HEK293 (cell line): Measurements from ENCODE around the gene CABCOCO1.

Source experiments
- CTCF ChIA-PET: fragments of 350-600 bp; formaldehyde crosslinking; extraction: SDS; loops from one replicate; lab custom pipeline; 2021; ENCODE audit warnings: antibody characterized with exemption; lab: Yijun Ruan, JAX
- POLR2A ChIA-PET: fragments of 300-600 bp; formaldehyde crosslinking; extraction: SDS; loops from one replicate; lab custom pipeline; 2020; ENCODE audit warnings: antibody characterized with exemption, inconsistent platforms; lab: Yijun Ruan, JAX
- H3K27ac ChIP-seq: fragments of 200-500 bp; sonication (Bioruptor generic); 2 replicates; pipeline ENCODE4 v1.5.1; 2014; ENCODE audit warnings: low read depth, low read length, control low read depth, inconsistent platforms; ENCODE audit errors: extremely low read depth
- H3K36me3 ChIP-seq, 2 experiments: fragments of 200-500 bp in 1 of 2; sonication (Bioruptor generic) in 1 of 2; 1 replicate in 1 of 2; 2 replicates in 1 of 2; pipeline ENCODE4 v1.5.1; 2014 to 2017; ENCODE audit warnings: inconsistent platforms in 2 of 2, low read length in 2 of 2; ENCODE audit not compliant: control insufficient read depth in 2 of 2, insufficient read depth in 1 of 2
- H3K4me1 ChIP-seq: fragments of 200-500 bp; sonication (Bioruptor generic); 2 replicates; pipeline ENCODE4 v1.5.1; 2014; ENCODE audit warnings: mild to moderate bottlenecking, low read length, inconsistent platforms; ENCODE audit not compliant: control insufficient read depth, insufficient read depth
- H3K4me3 ChIP-seq: 2 replicates; pipeline ENCODE4 v1.5.1; 2011; ENCODE audit warnings: low read depth, mild to moderate bottlenecking, control low read depth, low read length, moderate library complexity
- H3K9me3 ChIP-seq: fragments of 200-500 bp; sonication (Bioruptor generic); 2 replicates; pipeline ENCODE4 v1.5.1; 2014; ENCODE audit warnings: low read depth, low read length, inconsistent platforms; ENCODE audit not compliant: control insufficient read depth, insufficient read depth
- KLF1 ChIP-seq: fragments of 450-650 bp; formaldehyde crosslinking; IDR thresholded peaks from 2 replicates; pipeline ENCODE4 v1.5.1; 2016; ENCODE audit warnings: missing biosample characterization, missing genetic modification characterization
- KLF16 ChIP-seq: fragments of 450-650 bp; formaldehyde crosslinking; IDR thresholded peaks from 2 replicates; pipeline ENCODE4 v1.5.1; 2017; ENCODE audit warnings: missing biosample characterization, missing genetic modification characterization
- MYNN ChIP-seq: fragments of 450-650 bp; formaldehyde crosslinking; IDR thresholded peaks from 2 replicates; pipeline ENCODE4 v1.5.1; 2016; ENCODE audit warnings: missing biosample characterization, missing genetic modification characterization, borderline replicate concordance
- SP2 ChIP-seq: fragments of 450-650 bp; formaldehyde crosslinking; IDR thresholded peaks from 2 replicates; pipeline ENCODE4 v1.5.1; 2016; ENCODE audit warnings: missing biosample characterization, missing genetic modification characterization
- SP7 ChIP-seq: fragments of 450-650 bp; formaldehyde crosslinking; IDR thresholded peaks from 2 replicates; pipeline ENCODE4 v1.5.1; 2016; ENCODE audit warnings: missing biosample characterization, missing genetic modification characterization
- ZBTB20 ChIP-seq: fragments of 450-650 bp; formaldehyde crosslinking; IDR thresholded peaks from 2 replicates; pipeline ENCODE4 v1.5.1; 2016; ENCODE audit warnings: missing biosample characterization, missing genetic modification characterization
- ZIC2 ChIP-seq: fragments of 450-650 bp; formaldehyde crosslinking; IDR thresholded peaks from 2 replicates; pipeline ENCODE4 v1.5.1; 2016; ENCODE audit warnings: missing biosample characterization, missing genetic modification characterization
- ZNF112 ChIP-seq: fragments of 450-650 bp; formaldehyde crosslinking; IDR thresholded peaks from 2 replicates; pipeline ENCODE4 v1.5.0; 2017; ENCODE audit warnings: missing biosample characterization, missing genetic modification characterization
- ZNF239 ChIP-seq: fragments of 450-650 bp; formaldehyde crosslinking; IDR thresholded peaks from 2 replicates; pipeline ENCODE4 v1.5.1; 2016; ENCODE audit warnings: missing biosample characterization, missing genetic modification characterization
- ZNF248 ChIP-seq: fragments of 450-650 bp; formaldehyde crosslinking; IDR thresholded peaks from 2 replicates; pipeline ENCODE4 v1.5.1; 2017; ENCODE audit warnings: missing biosample characterization, missing genetic modification characterization
- ZNF324 ChIP-seq: fragments of 450-650 bp; formaldehyde crosslinking; IDR thresholded peaks from 2 replicates; pipeline ENCODE4 v1.5.1; 2016; ENCODE audit warnings: missing biosample characterization, missing genetic modification characterization
- ZNF354C ChIP-seq: fragments of 450-650 bp; formaldehyde crosslinking; IDR thresholded peaks from 2 replicates; pipeline ENCODE4 v1.5.1; 2016; ENCODE audit warnings: missing biosample characterization, missing genetic modification characterization, low read depth, borderline replicate concordance
- ZNF514 ChIP-seq: fragments of 450-650 bp; formaldehyde crosslinking; IDR thresholded peaks from 2 replicates; pipeline ENCODE4 v1.5.1; 2016; ENCODE audit warnings: missing biosample characterization, missing genetic modification characterization
- ZNF623 ChIP-seq: fragments of 450-650 bp; formaldehyde crosslinking; IDR thresholded peaks from 2 replicates; pipeline ENCODE4 v1.5.1; 2016; ENCODE audit warnings: missing biosample characterization, missing genetic modification characterization
- ZNF664 ChIP-seq: fragments of 450-650 bp; formaldehyde crosslinking; IDR thresholded peaks from 2 replicates; pipeline ENCODE4 v1.5.1; 2016; ENCODE audit warnings: missing biosample characterization, missing genetic modification characterization
- TF ChIP-seq, protein P1 (sequence below): fragments of 450-650 bp; formaldehyde crosslinking; IDR thresholded peaks from 2 replicates; pipeline ENCODE4 v1.5.1; 2016; ENCODE audit warnings: missing biosample characterization, missing genetic modification characterization
- TF ChIP-seq, protein P2 (sequence below): fragments of 450-650 bp; formaldehyde crosslinking; IDR thresholded peaks from 2 replicates; pipeline ENCODE4 v1.5.1; 2016; ENCODE audit warnings: missing biosample characterization, missing genetic modification characterization
- TF ChIP-seq, protein P3 (sequence below): fragments of 450-650 bp; formaldehyde crosslinking; IDR thresholded peaks from 2 replicates; pipeline ENCODE4 v1.5.1; 2017; ENCODE audit warnings: missing biosample characterization, missing genetic modification characterization
- TF ChIP-seq, protein P4 (sequence below): fragments of 450-650 bp; formaldehyde crosslinking; optimal IDR thresholded peaks from 2 replicates; pipeline ENCODE3; 2016; ENCODE audit warnings: missing biosample characterization, mild to moderate bottlenecking, missing genetic modification characterization
- TF ChIP-seq, protein P5 (sequence below): fragments of 450-650 bp; formaldehyde crosslinking; conservative IDR thresholded peaks from 2 replicates; pipeline ENCODE4 v1.5.1; 2016; ENCODE audit warnings: low read depth, missing biosample characterization, missing genetic modification characterization

The CABCOCO1 gene

DNA sequence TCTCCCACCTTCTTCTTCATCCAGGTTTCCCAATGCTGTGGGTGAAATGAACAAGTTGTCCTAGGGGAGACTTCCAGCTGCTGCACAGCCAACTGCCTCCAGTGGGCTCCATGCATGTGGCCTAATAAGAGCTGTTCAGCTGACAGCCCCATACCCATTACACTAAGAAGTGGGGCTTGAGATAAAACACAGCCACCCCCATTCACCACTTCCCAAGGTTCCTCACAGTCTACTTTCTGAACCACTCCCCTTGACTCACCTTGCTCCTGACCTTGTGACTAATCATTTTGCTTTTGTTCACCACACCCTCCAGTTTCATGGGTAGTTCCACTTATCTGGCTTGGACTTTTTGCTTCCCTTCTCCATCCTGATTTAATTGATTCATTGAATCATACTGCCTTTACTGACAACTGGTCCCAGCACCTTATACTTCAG is 119.3 kb downstream of the CABCOCO1 start:
- H3K36me3 ChIP-seq: no peaks in the 10 kb centered on the region
- ChIA-PET CTCF (no interaction called here), POLR2A (no interaction called here)
- H3K4me3 ChIP-seq: no peak overlapping the region
- peak; percentile 35; the same call in 1 of the 2 replicates for TF ChIP-seq KLF1 (tag by site-specific recombination)
- no peak for TF ChIP-seq ZNF354C (tag by site-specific recombination)
- no peak for TF ChIP-seq ZNF248 (tag by site-specific recombination)
- no peaks in the 10 kb centered on the region for H3K9me3 ChIP-seq
- no peaks in the 10 kb centered on the region for H3K4me1 ChIP-seq
- H3K27ac ChIP-seq: no peak overlapping the region

DNA sequence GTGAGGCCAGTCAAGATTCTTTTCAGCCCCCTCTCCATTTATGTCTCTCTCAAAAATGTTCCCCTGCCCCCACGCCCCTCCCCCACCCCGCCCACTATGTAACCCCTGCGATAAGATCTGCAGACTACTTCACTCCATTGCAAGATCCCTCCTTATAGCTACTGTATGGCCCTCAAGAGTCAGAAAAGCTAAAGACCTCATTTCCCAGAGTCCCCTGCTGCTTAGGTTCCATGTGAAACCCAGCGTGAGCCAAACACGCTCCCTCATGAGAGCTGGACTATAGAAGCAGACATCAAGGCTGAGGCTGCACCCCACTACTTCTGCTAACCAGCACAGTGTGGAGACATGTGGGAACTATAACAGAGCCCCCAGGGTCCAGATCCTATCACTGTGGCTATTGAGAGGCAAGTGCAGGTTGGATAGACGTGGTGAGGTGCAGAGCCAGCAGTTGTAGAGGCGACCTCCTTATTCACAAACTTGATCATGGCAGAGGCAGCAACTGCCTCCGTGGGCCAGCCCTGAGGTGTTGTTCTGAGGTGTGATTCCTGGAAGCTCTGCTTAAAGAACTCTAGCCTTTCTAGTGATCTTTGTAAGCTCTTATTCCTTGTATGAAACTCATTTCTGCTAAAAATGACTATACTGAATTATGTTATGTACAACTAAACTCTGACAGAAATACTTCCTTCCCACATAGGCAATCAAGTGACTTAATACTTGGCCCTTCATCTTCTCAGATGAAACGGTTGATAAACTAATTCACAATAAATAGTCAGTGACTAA is 121.8 kb downstream of the CABCOCO1 start:
- no peaks in the 10 kb centered on the region for H3K4me1 ChIP-seq
- TF ChIP-seq ZNF664 (tag by site-specific recombination): no peak
- TF ChIP-seq ZNF514 (tag by site-specific recombination): no peak
- TF ChIP-seq, protein P1, sequence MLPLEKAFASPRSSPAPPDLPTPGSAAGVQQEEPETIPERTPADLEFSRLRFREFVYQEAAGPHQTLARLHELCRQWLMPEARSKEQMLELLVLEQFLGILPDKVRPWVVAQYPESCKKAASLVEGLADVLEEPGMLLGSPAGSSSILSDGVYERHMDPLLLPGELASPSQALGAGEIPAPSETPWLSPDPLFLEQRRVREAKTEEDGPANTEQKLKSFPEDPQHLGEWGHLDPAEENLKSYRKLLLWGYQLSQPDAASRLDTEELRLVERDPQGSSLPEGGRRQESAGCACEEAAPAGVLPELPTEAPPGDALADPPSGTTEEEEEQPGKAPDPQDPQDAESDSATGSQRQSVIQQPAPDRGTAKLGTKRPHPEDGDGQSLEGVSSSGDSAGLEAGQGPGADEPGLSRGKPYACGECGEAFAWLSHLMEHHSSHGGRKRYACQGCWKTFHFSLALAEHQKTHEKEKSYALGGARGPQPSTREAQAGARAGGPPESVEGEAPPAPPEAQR (tag by site-specific recombination): no peak
- TF ChIP-seq ZIC2 (tag by site-specific recombination): no peak
- TF ChIP-seq SP2 (tag by site-specific recombination): no peak
- no peak for TF ChIP-seq SP7 (tag by site-specific recombination)
- TF ChIP-seq, protein P2, sequence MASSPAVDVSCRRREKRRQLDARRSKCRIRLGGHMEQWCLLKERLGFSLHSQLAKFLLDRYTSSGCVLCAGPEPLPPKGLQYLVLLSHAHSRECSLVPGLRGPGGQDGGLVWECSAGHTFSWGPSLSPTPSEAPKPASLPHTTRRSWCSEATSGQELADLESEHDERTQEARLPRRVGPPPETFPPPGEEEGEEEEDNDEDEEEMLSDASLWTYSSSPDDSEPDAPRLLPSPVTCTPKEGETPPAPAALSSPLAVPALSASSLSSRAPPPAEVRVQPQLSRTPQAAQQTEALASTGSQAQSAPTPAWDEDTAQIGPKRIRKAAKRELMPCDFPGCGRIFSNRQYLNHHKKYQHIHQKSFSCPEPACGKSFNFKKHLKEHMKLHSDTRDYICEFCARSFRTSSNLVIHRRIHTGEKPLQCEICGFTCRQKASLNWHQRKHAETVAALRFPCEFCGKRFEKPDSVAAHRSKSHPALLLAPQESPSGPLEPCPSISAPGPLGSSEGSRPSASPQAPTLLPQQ: no peak
- TF ChIP-seq, protein P3, sequence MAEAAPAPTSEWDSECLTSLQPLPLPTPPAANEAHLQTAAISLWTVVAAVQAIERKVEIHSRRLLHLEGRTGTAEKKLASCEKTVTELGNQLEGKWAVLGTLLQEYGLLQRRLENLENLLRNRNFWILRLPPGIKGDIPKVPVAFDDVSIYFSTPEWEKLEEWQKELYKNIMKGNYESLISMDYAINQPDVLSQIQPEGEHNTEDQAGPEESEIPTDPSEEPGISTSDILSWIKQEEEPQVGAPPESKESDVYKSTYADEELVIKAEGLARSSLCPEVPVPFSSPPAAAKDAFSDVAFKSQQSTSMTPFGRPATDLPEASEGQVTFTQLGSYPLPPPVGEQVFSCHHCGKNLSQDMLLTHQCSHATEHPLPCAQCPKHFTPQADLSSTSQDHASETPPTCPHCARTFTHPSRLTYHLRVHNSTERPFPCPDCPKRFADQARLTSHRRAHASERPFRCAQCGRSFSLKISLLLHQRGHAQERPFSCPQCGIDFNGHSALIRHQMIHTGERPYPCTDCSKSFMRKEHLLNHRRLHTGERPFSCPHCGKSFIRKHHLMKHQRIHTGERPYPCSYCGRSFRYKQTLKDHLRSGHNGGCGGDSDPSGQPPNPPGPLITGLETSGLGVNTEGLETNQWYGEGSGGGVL (tag by site-specific recombination): no peak
- TF ChIP-seq ZNF239 (tag by site-specific recombination): no peak
- TF ChIP-seq ZNF623 (tag by site-specific recombination): no peak
- TF ChIP-seq ZNF112 (tag by site-specific recombination): no peak
- H3K36me3 ChIP-seq: no peaks in the 10 kb centered on the region
- POLR2A ChIA-PET: no interaction called here
- CTCF ChIA-PET: interaction anchor here (0.7 to 1.6 kb wide), 2 partner anchors 25 to 615 kb away, joined by 3 read pairs; no protein-coding TSS in a partner anchor
- no peak overlapping the region for H3K27ac ChIP-seq
- H3K4me3 ChIP-seq: no peak overlapping the region
- no peaks in the 10 kb centered on the region for H3K9me3 ChIP-seq

DNA sequence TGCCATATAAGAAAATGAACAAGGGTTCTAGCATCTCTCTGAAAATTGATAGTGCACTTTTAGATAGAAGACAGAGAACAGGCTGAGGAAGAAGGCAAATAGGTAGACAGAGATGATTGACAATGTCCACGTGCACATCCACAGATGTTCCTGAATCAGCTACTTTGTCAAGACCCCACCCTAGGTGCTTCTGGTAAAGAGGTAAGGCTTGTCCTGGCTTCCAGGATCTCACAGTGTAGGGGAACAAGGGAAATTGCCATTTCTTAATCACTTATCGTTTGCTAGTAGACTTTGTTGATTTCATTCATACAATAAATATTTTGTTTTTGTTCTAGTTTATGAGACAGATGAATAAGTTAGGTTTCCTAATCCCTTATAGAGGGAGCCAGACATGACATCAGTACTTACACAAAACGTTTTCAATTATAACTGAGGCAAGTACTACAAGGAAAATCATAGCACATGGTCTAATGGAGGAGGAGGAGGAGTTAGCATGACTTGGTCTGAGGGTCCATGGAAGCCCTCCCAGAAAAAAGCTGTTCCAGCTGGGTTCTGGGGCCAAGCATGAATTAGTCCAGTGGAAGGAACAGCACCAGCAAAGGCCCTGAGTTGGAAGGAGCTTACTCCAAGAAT is 122.9 kb downstream of the CABCOCO1 start:
- TF ChIP-seq MYNN (tag by site-specific recombination) (no peak), KLF16 (no peak), ZNF324 (tag by site-specific recombination) (no peak), ZBTB20 (tag by site-specific recombination) (no peak)
- TF ChIP-seq, protein P4, sequence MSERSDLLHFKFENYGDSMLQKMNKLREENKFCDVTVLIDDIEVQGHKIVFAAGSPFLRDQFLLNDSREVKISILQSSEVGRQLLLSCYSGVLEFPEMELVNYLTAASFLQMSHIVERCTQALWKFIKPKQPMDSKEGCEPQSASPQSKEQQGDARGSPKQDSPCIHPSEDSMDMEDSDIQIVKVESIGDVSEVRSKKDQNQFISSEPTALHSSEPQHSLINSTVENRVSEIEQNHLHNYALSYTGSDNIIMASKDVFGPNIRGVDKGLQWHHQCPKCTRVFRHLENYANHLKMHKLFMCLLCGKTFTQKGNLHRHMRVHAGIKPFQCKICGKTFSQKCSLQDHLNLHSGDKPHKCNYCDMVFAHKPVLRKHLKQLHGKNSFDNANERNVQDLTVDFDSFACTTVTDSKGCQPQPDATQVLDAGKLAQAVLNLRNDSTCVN: no peak
- TF ChIP-seq, protein P5, sequence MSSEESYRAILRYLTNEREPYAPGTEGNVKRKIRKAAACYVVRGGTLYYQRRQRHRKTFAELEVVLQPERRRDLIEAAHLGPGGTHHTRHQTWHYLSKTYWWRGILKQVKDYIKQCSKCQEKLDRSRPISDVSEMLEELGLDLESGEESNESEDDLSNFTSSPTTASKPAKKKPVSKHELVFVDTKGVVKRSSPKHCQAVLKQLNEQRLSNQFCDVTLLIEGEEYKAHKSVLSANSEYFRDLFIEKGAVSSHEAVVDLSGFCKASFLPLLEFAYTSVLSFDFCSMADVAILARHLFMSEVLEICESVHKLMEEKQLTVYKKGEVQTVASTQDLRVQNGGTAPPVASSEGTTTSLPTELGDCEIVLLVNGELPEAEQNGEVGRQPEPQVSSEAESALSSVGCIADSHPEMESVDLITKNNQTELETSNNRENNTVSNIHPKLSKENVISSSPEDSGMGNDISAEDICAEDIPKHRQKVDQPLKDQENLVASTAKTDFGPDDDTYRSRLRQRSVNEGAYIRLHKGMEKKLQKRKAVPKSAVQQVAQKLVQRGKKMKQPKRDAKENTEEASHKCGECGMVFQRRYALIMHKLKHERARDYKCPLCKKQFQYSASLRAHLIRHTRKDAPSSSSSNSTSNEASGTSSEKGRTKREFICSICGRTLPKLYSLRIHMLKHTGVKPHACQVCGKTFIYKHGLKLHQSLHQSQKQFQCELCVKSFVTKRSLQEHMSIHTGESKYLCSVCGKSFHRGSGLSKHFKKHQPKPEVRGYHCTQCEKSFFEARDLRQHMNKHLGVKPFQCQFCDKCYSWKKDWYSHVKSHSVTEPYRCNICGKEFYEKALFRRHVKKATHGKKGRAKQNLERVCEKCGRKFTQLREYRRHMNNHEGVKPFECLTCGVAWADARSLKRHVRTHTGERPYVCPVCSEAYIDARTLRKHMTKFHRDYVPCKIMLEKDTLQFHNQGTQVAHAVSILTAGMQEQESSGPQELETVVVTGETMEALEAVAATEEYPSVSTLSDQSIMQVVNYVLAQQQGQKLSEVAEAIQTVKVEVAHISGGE: no peak
- no peaks in the 10 kb centered on the region for H3K4me1 ChIP-seq
- POLR2A ChIA-PET: no interaction called here
- CTCF ChIA-PET: interaction anchor here (0.7 to 1.2 kb wide), 2 partner anchors 49 to 616 kb away, joined by 3 to 6 read pairs; no protein-coding TSS in a partner anchor
- H3K9me3 ChIP-seq: no peaks in the 10 kb centered on the region
- no peak overlapping the region for H3K27ac ChIP-seq
- no peak overlapping the region for H3K4me3 ChIP-seq
- H3K36me3 ChIP-seq: no peaks in the 10 kb centered on the region
